Neural cell (in vitro differentiated cells): ENCODE data around the gene TESK1.

Experiments
- CTCF ChIP-seq: fragments of 450-650 bp; IDR thresholded peaks from 2 replicates; pipeline ENCODE4 v1.5.1; 2014; ENCODE audit warnings: antibody characterized with exemption, mild to moderate bottlenecking, moderate library complexity; ENCODE audit not compliant: poor library complexity, severe bottlenecking
- EP300 ChIP-seq: fragments of 450-650 bp; conservative IDR thresholded peaks from 2 replicates; pipeline ENCODE4 v1.6.1; 2014; ENCODE audit warnings: antibody characterized with exemption, mild to moderate bottlenecking, moderate library complexity; ENCODE audit not compliant: poor library complexity, severe bottlenecking
- EZH2 ChIP-seq: fragments of 200-600, 300-800 bp; shearing (Covaris generic), sonication (generic); IDR thresholded peaks from 2 replicates; pipeline ENCODE4 v1.6.1; 2014; ENCODE audit warnings: antibody characterized with exemption, low read length, borderline replicate concordance, mild to moderate bottlenecking; ENCODE audit not compliant: insufficient read depth, poor library complexity, severe bottlenecking
- POLR2AphosphoS5 ChIP-seq: IDR thresholded peaks from 2 replicates; pipeline ENCODE4 v1.6.1; 2012
- RAD21 ChIP-seq: fragments of 450-650 bp; conservative IDR thresholded peaks from 2 replicates; pipeline ENCODE4 v1.6.1; 2014; ENCODE audit warnings: antibody characterized with exemption, mild to moderate bottlenecking, moderate library complexity
- REST ChIP-seq: IDR thresholded peaks from 2 replicates; pipeline ENCODE4 v1.6.1; 2012; ENCODE audit warnings: borderline replicate concordance
- SMC3 ChIP-seq: fragments of 450-650 bp; conservative IDR thresholded peaks from 2 replicates; pipeline ENCODE4 v1.6.1; 2014; ENCODE audit warnings: antibody characterized with exemption, mild to moderate bottlenecking, moderate library complexity; ENCODE audit not compliant: poor library complexity
- TAF1 ChIP-seq: IDR thresholded peaks from 2 replicates; pipeline ENCODE4 v1.6.1; 2012; ENCODE audit warnings: low read depth

- no peak for TF ChIP-seq CTCF
- no peak for TF ChIP-seq POLR2AphosphoS5
- no peak for TF ChIP-seq RAD21
- TF ChIP-seq REST = no peak
- no peak for TF ChIP-seq EZH2
- TF ChIP-seq TAF1 = no peak
- TF ChIP-seq EP300 = no peak
- no peak for TF ChIP-seq SMC3
Observed at GRCh38 chr9:35606726-35607125, 1.7 kb downstream of the TESK1 start.
